Glomerular visceral epithelial cell (primary cell): Measurements from ENCODE around the gene NEDD4.

ENCODE experiments used
- DNase-seq: peaks from one replicate; pipeline ENCODE4 v3.0.0-alpha.2; 2016; ENCODE audit errors: extremely low spot score

NEDD4 gene

DNA sequence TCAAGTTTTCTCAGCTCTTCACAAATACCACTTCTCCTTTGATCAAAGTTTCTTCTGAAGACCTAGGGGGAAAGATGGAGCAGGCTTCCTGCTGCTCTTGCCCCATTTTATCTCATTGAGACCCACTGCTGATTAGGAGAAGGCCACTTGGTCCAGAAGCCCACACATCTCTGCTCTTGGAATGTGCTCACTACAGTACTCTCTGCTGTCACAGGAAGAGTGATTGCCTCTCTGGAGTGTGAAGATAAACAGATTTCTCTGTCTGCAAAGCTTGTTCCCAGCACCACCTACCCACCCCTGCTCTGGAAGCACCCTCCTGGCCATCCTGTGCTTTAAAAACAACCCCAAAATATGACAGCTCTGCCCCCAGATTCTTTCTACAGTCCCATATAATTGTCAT lies 209.1 kb downstream of the NEDD4 start:
- no peak for DNase-seq

DNA sequence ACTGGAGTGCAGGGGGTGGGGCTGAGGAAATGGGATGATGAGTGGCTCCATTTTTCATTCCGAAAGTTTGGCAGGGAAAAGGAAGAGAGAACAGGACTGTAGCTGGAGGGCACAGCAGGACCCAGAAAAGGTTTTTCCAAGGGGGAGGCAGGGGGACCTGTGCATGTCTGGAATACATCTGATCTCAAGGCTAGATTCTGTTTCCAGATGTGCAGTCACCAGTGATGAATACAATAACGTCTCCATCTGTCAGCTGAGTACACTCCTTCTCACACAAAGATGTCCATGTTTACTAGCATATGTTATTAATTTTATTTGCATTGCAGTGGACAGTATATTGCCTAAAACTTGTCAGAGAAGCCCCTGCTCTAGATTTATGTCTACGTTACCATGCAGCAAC lies 210.5 kb downstream of the NEDD4 start:
- no peak for DNase-seq

DNA sequence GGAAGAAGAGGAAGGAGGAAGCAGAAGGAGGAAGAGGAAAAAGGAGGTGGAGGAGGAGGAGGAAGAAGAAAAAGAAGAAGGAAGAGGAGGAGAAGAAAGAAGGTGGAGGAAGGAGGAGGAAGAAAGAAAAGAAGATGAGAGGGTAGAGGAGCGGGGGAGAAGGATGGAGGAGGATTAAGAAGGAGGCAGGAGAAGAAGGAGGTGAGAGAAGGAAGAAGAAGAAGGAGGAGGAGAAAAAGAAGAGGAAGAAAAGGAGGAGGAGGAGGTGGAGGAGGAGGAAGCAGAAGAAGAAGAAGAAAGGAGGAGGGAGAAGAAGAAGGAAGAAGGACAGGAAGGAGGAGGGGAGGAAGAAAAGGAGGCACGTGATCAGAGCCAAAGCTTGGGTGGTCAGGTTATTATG lies 213.1 kb downstream of the NEDD4 start:
- no peak for DNase-seq

DNA sequence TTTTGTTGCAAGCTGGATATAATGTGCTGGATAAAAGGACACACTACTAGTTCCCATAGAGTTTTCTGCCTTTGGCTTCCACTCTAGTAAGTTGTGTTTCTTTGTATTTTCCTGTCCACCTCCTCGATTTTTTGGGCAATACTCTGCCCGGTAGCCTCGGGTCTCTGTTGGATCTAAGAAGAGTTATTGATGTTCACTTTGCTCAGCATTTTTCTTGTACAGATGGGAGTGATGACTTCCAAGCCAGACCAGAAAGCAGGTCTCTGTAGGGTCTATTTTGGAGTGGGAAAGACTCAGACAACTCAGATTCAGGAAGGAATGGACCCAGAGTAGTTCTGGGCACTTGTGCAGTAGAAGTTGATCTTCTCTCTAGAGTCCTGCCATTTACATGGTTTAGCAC lies 214.5 kb downstream of the NEDD4 start:
- DNase-seq = no peak
